MM.1S (cell line): ENCODE results near the gene RHOU.

Experiments
- CTCF ChIP-seq: fragments of 300-600 bp; sonication (generic); IDR thresholded peaks from 2 replicates; pipeline ENCODE4 v1.5.1; 2016; ENCODE audit warnings: antibody characterized with exemption, low read length, mixed read lengths
- EZH2 ChIP-seq: fragments of 300-600 bp; sonication (generic); optimal IDR thresholded peaks from 2 replicates; pipeline ENCODE3; 2017; ENCODE audit warnings: low read depth, mild to moderate bottlenecking, antibody characterized with exemption, low read length, mixed read lengths

- TF ChIP-seq CTCF, result no peak
- TF ChIP-seq EZH2, result no peak
Observed at GRCh38 chr1:228795596-228795995, 60.3 kb downstream of the RHOU start.
